HT1080 (cell line): Measurements from ENCODE around the gene NEGR1. TPM values are rescaled to one million over a fixed set of nuclear protein-coding genes. Genes with fewer than 3 reads are reported as not detected.
A peak's percentile ranks its signal among the peaks of the same experiment; 100 is the strongest.
"Not testable (repeated sequence)": the region's sequence is repeated elsewhere in the genome, so short reads cannot be mapped to it uniquely, and the experiment has no call there.

Source experiments
- DNase-seq: peaks from one replicate; pipeline ENCODE4 v3.0.0-alpha.2; 2015; ENCODE audit warnings: low read depth
- total RNA-seq: library from RNA; depleted of rRNA; stranded (reverse); fragments of >200 nt; shearing (Covaris generic); gene quantifications from 2 replicates; pipeline ENCODE4 v1.2.3, GENCODE V29; 2014

The NEGR1 gene
- total RNA-seq, 1 experiment from 2014 or later: 2.0 TPM

DNA sequence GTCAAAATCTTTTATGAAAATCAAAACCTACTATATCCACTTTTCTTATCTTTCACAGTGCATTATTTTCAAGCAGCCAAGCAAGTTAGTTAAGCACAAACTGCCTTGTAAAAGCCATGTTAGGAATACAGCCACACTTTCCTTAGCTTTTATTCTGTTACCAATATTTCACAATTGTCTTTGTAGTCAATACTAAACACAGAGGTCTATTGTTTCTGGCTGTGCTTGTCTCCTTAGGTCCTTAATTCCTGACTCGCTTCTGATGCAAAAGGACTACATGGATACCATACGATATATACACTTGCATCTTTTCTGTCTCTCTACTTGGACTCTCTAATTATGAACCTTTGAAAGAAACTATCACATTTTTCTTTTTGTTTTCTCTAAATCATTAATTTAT, 331.8 kb downstream of the NEGR1 start:
- peak; percentile 24 for DNase-seq

DNA sequence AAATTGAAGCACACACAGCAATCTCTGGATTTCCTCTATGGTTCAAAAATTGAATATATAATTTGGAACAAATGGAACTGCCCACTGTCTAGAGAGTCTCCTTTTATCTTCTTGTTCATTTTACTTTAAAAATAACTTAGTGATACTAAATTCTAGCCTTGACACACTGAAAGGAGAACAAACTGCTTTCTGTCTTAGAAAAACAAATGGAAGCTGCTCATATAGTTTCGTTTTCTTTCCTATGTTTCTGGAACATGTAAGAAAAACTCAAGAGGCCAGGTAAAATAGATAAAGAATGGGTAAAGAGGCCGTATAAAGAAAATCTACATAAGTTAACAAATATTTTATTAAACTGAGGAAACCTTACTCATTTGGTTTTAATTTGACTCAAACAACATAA, 332.7 kb downstream of the NEGR1 start:
- DNase-seq: no peak

DNA sequence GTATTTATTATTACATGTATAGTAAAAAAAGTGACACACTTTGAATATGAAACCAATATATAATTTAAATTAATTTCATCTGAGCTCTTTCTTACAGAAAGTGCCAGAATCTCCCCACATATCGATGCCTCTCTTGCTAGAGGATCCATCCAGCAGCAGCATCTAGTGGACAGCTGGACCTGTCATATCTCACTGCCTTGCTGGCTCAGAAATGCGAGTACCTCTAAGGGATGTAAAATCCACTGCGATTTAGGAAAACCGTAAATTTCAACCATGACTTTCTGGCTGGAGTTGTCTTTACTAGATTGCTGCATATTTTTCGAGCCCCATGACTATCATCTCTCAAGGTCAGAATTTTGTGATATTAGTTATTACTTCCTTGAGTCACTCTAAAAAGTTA, 333.8 kb downstream of the NEGR1 start:
- DNase-seq: no peak

DNA sequence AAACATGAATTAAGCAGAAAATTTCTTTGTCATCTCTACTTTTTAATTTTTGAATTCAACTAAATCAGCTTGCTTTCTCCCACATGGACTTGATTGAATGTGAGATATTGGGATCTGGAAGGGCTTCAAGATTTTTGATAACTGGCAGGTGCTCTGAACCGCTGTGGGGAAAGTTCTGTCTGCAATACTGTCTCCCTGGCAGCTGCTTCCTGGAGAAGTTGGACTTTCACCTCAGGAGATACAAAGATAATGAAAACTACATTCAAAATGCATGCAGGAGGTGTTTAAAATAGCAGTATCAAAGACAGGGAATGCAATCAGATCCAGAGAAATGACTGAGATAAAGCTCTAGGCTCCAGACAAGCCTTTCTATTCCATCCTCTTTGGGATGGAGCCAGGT, 338.3 kb downstream of the NEGR1 start:
- no peak for DNase-seq

DNA sequence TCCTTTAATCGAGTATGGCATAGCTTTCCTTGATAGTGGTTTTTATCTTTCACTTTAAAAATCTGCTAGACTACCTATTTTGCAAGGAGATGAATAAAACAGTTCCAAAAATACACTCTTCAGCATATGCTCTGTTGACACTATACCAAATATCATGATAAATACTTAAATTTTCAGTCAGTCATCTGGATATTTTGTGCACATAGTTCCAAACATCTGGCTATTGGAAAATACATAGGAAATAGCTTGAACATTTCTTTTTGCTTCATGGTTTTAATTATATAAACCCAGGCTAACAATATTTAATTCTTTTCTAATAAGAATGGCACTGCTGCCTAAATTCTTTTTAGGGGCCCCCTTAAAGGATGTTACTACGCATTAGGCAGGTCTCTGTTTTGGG, 342.1 kb downstream of the NEGR1 start:
- no peak for DNase-seq

DNA sequence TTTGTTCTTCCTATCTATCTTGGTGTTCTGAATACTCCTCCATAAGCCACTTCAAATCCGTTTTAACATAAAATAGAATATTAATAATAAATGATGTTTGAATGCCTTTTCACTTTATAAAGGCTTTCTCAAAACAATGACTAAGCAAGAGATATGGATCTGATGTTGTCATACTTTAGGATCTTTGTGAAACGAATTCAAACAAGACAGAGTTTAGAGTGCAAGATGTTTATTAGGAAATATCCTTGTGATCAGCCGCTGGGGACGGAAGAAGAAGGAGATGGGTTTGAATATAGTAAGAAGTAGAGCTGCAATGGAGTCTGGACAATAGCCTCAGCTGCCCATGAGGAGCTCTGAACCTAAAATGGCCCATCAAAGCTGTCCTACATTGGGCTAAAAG, 351.8 kb downstream of the NEGR1 start:
- no peak for DNase-seq

DNA sequence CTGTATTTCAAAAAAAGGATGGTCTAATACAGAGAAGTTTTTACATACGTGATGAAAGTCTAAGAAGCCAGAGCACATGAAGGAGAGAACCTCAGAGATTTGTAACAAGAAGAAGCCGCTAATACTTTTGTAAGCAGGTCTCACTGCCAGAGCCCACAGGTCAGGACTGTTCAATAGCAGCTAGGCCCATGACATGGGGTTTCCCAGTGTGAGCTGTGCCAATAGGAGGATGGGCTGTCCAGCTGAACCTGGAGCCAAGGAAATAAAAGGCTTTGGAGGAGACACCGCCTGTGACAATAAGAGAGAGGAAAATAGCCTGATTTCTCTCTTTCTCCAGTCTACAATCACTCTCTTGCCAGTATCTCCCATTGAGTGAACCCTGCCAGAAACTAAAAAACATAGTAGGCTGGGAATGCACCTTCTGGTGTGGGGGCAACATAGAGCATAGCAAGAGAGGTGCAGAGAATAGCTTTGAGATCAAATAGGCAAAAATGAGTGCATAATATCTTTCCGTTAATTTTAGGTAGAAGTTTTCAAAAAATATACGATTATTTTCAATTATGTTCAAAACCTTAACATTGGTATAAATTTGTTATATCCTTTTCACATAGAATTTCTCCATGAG, 360.3 kb downstream of the NEGR1 start:
- DNase-seq: no peak

DNA sequence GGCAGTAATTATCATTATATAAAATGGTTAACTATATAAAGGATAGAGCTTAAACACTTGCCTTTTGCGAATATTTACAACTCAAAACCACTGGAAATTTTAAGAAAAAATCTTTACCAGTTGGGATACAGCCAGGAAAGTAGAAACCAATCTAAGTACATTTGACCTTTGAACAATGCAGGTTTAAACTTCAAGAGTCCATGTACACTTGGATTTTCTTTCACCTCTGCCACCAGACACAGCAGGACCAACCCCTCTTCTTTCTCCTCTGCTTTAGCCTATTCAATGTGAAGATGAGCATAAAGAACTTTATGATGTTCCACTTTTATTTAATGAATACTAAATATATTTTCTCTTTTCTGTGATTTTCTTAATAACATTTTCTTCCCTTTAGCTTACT, 361.1 kb downstream of the NEGR1 start:
- DNase-seq: no peak

DNA sequence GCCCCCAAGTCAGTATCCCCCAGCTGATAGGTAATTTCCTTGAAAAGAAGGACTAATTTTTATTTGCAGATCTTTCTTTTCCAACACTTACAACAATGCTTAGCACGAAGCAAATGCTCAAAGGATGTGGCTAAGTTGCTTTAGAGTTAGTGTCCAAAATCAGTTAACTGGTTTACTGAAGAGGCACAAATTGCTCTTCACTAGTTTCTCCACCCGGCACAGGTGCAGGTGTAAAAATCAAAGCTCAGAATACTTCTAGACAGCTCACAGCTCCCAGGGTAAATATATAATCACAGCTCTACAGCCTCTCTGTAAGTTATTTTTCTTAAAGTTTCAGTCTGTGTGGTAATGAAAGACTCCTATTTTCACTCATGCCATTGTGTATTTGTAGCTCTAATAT, 361.8 kb downstream of the NEGR1 start:
- DNase-seq: no peak

DNA sequence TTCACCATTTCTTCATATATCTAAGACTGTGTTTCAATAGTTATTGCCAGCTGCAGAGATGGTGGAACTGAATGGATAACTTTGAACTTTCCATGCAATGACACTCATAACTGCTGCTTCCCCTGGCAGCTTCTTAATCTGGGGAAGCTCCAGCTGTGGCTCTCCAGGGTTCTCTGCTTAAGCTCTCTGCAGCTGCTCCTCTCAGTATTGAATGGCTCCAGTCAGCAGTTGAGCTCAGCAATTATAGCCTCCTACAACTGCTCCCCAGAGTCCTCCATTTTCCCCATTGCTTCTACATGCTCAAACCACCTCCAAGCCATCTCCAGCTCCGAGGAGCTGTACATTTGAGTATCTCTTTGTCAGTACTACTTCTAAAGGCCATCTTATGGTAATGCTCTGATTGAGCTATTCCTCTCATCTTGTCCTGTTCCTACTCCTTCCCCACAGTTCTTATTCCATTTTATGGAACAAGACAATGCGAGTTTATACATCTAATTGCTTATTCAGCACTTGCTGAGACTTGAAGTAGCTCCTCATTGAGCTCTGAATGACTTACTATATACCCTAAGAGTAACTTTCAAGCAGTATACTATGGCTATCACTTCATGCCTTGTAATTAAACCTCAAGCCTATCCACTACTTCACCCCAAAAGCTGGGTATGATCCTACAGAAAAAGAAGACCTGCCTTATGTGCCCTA, 362.4 kb downstream of the NEGR1 start:
- no peak for DNase-seq

DNA sequence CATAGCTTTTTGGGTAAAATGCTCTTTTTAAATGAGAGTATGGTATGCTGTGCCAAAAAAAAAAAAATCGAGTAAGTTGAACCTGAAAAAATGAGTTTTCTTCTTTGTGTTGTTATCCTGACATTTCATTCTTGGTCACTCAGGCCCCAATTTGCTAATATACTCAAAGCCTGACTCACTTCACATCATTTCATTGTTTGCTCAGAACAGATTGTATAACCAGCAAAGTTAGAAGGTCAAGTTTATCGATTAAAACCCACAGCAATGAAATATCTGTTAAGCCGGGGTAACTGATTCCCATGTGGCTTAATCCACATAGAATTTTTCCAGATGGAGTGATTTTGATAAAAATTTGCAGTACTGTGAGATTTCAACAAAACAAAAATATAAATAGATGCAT, 363.7 kb downstream of the NEGR1 start:
- DNase-seq: no peak

DNA sequence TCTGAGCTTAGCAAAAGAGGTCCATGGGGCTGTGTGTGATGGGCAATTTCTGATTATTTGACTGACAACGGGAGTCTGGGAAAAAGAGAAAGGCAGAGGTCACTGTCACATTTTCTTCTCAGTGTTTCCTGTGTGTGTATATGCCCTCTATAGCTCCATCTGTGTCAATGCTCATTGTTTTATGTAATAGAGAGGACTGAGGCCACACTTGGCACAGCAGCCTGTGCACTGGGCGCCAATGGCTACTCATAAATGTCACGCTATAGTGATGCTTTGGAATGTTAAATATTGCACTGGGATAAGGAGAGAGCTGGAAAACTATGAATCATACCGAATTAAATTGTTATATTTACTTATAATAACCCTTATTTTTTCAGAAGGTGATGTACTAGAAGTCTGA, 365.4 kb downstream of the NEGR1 start:
- DNase-seq: no peak

DNA sequence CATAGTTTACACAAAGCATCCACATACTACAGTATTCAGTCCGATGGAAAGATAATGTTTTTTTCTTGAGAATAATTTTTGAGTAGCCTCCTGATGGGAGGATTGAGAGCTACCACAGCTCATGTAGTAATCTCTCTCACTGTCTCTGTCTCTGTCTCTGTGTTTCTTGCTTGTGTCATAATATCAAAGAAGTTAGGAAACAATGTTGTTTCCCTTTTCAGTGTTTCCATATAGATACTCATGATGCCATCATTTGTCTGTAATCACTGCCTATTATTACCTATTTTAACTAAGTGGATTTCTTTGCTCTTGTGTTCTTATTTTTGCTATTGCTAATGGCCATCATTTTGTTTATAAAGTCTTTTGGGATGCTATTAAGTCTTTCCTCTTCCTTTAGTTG, 367.7 kb downstream of the NEGR1 start:
- DNase-seq: no peak

DNA sequence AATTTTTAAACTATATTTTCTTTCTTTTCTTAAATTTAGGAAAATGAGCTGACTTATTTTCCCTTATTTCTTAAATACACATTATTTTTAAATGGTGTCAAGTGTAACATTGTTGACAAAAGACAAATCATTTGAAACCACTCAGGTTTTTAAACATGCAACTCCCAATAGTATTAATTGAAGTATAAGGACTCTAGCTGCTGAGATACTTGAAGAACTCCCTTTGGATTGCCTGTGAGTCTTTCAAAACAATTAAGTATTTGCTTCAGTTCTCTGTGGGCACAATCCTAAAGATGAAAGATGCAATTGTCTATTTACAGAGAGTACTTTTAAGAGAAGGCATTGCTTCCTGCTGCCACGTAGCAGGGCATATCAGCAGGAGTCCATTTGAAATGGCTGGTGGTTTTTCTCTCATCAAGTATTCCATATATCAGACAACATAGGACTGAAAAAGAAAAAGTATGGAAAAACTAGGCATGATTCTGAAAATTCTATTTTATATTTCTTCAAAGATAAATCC, 373.4 kb downstream of the NEGR1 start:
- no peak for DNase-seq

DNA sequence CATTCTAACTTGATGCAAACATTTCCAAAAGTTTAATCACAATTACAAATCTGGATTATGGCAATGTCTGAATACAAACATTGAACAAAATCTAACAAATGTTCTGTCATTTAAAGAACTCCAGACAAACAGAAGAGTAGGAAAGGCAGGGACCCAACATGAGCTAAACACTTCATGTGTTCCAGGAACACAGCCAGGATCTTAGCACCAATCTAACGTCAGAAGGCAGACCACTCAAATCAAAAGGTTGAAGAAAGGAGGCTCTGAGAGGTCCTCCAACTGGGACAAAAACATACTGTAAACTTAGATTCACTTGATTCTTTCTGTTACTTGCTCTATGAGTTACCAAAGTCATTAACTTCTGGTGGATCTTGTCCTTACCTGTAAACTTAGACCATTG, 374.0 kb downstream of the NEGR1 start:
- DNase-seq: no peak

DNA sequence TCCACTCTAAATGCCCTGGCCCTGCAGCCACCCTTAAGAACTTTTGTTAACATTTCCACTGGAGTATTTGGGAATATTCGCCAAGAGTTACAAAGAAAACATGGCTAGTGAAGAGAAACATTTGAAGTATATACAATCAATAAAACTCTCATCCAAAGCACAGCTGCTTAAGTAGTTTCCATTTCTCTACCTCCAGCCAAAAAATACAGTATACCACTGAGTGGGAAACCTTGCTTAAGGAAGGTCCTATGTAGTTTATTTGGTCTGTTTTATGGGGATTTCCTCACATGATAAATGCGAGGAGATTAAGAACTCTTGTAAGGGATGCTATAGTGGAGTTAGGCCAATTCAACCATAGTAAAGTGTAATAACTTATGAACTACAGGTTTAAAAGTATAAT, 382.5 kb downstream of the NEGR1 start:
- no peak for DNase-seq

DNA sequence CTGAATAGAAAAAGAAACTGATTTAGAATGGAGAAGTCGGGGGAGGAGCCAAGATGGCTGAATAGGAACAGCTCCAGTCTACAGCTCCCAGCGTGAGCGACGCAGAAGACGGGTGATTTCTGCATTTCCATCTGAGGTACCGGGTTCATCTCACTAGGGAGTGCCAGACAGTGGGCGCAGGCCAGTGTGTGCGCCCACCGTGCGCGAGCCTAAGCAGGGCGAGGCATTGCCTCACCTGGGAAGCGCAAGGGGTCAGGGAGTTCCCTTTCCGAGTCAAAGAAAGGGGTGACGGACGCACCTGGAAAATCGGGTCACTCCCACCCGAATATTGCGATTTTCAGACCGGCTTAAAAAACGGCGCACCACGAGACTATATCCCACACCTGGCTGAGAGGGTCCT, 394.2 kb downstream of the NEGR1 start:
- DNase-seq: not testable (repeated sequence)

DNA sequence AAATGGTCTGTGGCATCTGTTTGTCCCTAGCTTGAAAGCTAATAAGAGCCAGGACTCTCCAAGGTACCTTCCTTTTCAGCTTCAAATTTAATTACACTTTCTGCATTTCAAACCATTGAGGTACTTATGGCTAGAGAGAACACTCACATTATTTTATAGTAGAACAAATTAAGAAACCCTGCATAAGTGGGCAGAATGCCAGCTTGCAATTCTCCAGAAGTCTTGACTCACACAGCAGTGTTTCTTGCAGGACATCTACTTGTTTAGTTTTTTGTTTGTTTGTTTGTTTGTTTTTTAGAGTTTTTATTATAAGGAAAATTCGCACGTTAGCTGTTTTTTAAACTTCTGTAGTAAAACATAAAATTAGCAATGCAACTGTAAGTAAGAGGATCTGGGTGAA, 397.2 kb downstream of the NEGR1 start:
- DNase-seq: no peak

DNA sequence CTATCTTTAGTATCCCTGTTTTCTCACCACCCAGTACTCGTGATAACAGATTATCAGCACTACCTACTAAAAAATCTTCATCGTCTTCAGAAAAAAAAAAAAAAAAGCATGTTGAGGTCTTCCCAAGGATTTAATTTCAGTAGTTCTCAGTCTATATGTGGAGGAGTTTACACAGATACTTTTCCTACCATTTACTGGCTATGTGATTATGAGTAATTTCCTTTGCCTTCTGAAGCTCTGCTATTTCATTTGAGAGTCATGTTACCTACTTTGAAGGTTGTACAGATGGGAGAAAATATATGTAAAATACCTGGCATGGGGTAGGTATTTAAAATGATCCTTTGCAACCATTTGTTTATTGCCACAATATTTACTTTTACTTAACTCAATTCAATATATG, 399.7 kb downstream of the NEGR1 start:
- peak; percentile 65 for DNase-seq

DNA sequence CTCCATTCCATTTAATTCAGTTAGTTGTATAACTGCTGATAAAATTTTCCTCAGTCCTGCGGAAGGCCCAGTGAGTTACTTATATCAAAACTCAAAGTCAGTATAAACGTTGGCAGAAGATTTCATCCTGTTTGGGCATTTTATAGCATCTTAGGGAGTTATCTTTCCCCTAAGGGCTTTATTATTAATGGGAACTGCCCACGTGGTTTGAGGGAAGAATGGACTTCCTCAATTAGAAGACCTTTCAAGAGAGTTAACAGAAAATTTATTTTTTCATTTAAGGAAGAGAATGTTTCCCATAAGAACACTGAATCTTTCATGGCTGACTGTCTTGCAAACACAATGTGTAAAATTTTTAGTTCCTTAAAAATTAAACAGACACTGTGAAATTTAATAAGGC, 400.1 kb downstream of the NEGR1 start:
- DNase-seq: no peak

DNA sequence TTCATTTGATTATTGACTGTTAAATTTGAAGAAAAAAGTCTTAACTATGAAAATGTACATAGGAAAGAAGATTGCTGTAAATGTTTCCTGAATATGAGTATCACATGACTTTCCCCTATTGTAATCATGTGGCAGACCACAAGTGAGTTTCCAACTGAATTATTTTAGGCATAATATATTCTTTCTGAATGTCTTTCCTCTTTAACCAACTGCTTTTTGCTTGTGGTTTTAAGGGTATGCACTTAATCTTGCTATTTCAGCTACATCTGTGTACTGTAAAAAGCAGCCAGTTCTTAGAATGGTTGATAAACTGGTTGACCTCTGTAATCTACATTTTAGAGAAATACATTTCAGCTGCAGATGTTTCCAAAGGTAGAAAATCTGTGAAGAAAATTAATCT, 400.7 kb downstream of the NEGR1 start:
- DNase-seq: peak; percentile 3

DNA sequence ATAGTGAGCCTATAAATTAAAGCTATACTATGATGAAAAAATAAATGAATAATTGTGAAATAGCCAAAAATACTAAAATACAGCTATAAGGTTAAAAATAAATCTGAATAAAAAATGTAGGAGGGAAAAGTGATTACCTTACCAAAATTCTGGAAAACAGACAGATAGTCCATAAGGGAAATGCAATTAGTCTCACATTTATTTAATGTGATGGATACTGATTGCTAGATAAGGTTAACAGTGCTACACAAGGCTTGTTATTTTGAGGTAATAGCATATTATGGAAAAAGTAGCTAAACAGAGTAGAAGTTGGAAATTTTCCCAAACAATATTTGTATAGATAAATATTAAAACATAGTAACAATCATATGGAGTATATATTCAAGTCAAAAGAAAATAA, 413.0 kb downstream of the NEGR1 start:
- DNase-seq: no peak

DNA sequence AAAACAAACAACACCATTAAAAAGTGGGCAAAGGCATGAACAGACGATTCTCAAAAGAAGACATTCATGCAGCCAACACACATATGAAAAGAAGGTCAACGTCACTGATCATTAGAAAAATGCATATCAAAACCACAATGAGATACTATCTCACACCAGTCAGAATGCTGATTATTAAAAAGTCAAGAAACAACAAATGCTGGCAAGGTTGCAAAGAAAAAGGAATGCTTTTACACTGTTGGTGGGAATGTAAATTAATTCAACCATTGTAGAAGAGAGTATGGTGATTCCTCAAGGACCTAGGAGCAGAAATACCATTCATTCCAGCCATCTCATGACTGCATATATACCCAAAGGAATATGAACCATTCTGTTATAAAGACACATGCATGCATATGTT, 419.6 kb downstream of the NEGR1 start:
- DNase-seq: no peak
